HEK293 (cell line): ENCODE measurements around the gene ENO2.
A peak's percentile ranks its signal among the peaks of the same experiment; 100 is the strongest.

Experiments used
- KLF1 ChIP-seq: fragments of 450-650 bp; formaldehyde crosslinking; IDR thresholded peaks from 2 replicates; pipeline ENCODE4 v1.5.1; 2016; ENCODE audit warnings: missing biosample characterization, missing genetic modification characterization
- PATZ1 ChIP-seq: fragments of 450-650 bp; formaldehyde crosslinking; IDR thresholded peaks from 2 replicates; pipeline ENCODE4 v1.5.1; 2016; ENCODE audit warnings: missing biosample characterization, missing genetic modification characterization
- PRDM1 ChIP-seq: fragments of 450-650 bp; formaldehyde crosslinking; IDR thresholded peaks from 2 replicates; pipeline ENCODE4; 2016; ENCODE audit warnings: missing biosample characterization, missing genetic modification characterization
- RBAK ChIP-seq: fragments of 450-650 bp; formaldehyde crosslinking; IDR thresholded peaks from 2 replicates; pipeline ENCODE4 v1.5.1; 2016; ENCODE audit warnings: missing biosample characterization, missing genetic modification characterization
- TRIM28 ChIP-seq: IDR thresholded peaks from 2 replicates; pipeline ENCODE4 v1.6.1; 2011; ENCODE audit warnings: low read length, control low read depth, borderline replicate concordance
- ZFP3 ChIP-seq: fragments of 450-650 bp; formaldehyde crosslinking; IDR thresholded peaks from 2 replicates; pipeline ENCODE4 v1.5.1; 2016; ENCODE audit warnings: low read depth, missing biosample characterization, missing genetic modification characterization
- ZNF112 ChIP-seq: fragments of 450-650 bp; formaldehyde crosslinking; IDR thresholded peaks from 2 replicates; pipeline ENCODE4 v1.5.0; 2017; ENCODE audit warnings: missing biosample characterization, missing genetic modification characterization
- ZNF133 ChIP-seq: fragments of 450-650 bp; formaldehyde crosslinking; IDR thresholded peaks from 2 replicates; pipeline ENCODE4 v1.5.1; 2016; ENCODE audit warnings: missing biosample characterization, missing genetic modification characterization
- ZNF155 ChIP-seq: fragments of 450-650 bp; formaldehyde crosslinking; IDR thresholded peaks from 2 replicates; pipeline ENCODE4 v1.5.1; 2016; ENCODE audit warnings: missing biosample characterization, missing genetic modification characterization
- ZNF292 ChIP-seq: fragments of 450-650 bp; formaldehyde crosslinking; IDR thresholded peaks from 2 replicates; pipeline ENCODE4 v1.5.1; 2016; ENCODE audit warnings: low read depth, missing biosample characterization, missing genetic modification characterization, borderline replicate concordance
- ZNF311 ChIP-seq: fragments of 450-650 bp; formaldehyde crosslinking; IDR thresholded peaks from 2 replicates; pipeline ENCODE4 v1.5.1; 2017; ENCODE audit warnings: missing biosample characterization, missing genetic modification characterization, borderline replicate concordance
- ZNF560 ChIP-seq: fragments of 450-650 bp; formaldehyde crosslinking; IDR thresholded peaks from 2 replicates; pipeline ENCODE4 v1.5.1; 2017; ENCODE audit warnings: missing biosample characterization, missing genetic modification characterization, borderline replicate concordance
- ZNF623 ChIP-seq: fragments of 450-650 bp; formaldehyde crosslinking; IDR thresholded peaks from 2 replicates; pipeline ENCODE4 v1.5.1; 2016; ENCODE audit warnings: missing biosample characterization, missing genetic modification characterization
- ZNF624 ChIP-seq: fragments of 450-650 bp; formaldehyde crosslinking; IDR thresholded peaks from 2 replicates; pipeline ENCODE4 v1.5.1; 2017; ENCODE audit warnings: missing biosample characterization, missing genetic modification characterization
- ZNF660 ChIP-seq: fragments of 450-650 bp; IDR thresholded peaks from 2 replicates; pipeline ENCODE4 v1.5.1; 2018; ENCODE audit warnings: missing biosample characterization, mild to moderate bottlenecking, missing genetic modification characterization
- ZNF768 ChIP-seq: fragments of 450-650 bp; formaldehyde crosslinking; IDR thresholded peaks from 2 replicates; pipeline ENCODE4 v1.5.1; 2018; ENCODE audit warnings: missing biosample characterization, mild to moderate bottlenecking, missing genetic modification characterization
- ZNF776 ChIP-seq: fragments of 450-650 bp; formaldehyde crosslinking; IDR thresholded peaks from 2 replicates; pipeline ENCODE4 v1.5.0; 2017; ENCODE audit warnings: missing biosample characterization, missing genetic modification characterization, borderline replicate concordance
- ZNF777 ChIP-seq: fragments of 450-650 bp; formaldehyde crosslinking; IDR thresholded peaks from 2 replicates; pipeline ENCODE4 v1.5.1; 2017; ENCODE audit warnings: missing biosample characterization, missing genetic modification characterization, borderline replicate concordance
- ZNF843 ChIP-seq: fragments of 450-650 bp; formaldehyde crosslinking; IDR thresholded peaks from 2 replicates; pipeline ENCODE4 v1.5.1; 2016; ENCODE audit warnings: missing biosample characterization, missing genetic modification characterization
- ZXDB ChIP-seq: fragments of 450-650 bp; formaldehyde crosslinking; IDR thresholded peaks from 2 replicates; pipeline ENCODE4 v1.5.1; 2016; ENCODE audit warnings: missing biosample characterization, missing genetic modification characterization
- TF ChIP-seq, protein P1 (sequence below): fragments of 450-650 bp; formaldehyde crosslinking; IDR thresholded peaks from 2 replicates; pipeline ENCODE4 v1.5.1; 2016; ENCODE audit warnings: missing biosample characterization, missing genetic modification characterization, borderline replicate concordance
- TF ChIP-seq, protein P2 (sequence below): fragments of 450-650 bp; formaldehyde crosslinking; IDR thresholded peaks from 2 replicates; pipeline ENCODE4 v1.5.1; 2016; ENCODE audit warnings: missing biosample characterization, missing genetic modification characterization
- TF ChIP-seq, protein P3 (sequence below): fragments of 450-650 bp; formaldehyde crosslinking; conservative IDR thresholded peaks from 2 replicates; pipeline ENCODE4 v1.5.1; 2016; ENCODE audit warnings: low read depth, missing biosample characterization, missing genetic modification characterization
- TF ChIP-seq, protein P4 (sequence below): fragments of 450-650 bp; formaldehyde crosslinking; IDR thresholded peaks from 2 replicates; pipeline ENCODE4 v1.5.1; 2016; ENCODE audit warnings: missing biosample characterization, missing genetic modification characterization
- TF ChIP-seq, protein P5 (sequence below): fragments of 450-650 bp; formaldehyde crosslinking; IDR thresholded peaks from 2 replicates; pipeline ENCODE4; 2016; ENCODE audit warnings: missing biosample characterization, missing genetic modification characterization

Gene ENO2

GRCh38 chr12:6936636-6937480 is 22.5 kb downstream of the ENO2 start (continued):
- TF ChIP-seq, protein P1, sequence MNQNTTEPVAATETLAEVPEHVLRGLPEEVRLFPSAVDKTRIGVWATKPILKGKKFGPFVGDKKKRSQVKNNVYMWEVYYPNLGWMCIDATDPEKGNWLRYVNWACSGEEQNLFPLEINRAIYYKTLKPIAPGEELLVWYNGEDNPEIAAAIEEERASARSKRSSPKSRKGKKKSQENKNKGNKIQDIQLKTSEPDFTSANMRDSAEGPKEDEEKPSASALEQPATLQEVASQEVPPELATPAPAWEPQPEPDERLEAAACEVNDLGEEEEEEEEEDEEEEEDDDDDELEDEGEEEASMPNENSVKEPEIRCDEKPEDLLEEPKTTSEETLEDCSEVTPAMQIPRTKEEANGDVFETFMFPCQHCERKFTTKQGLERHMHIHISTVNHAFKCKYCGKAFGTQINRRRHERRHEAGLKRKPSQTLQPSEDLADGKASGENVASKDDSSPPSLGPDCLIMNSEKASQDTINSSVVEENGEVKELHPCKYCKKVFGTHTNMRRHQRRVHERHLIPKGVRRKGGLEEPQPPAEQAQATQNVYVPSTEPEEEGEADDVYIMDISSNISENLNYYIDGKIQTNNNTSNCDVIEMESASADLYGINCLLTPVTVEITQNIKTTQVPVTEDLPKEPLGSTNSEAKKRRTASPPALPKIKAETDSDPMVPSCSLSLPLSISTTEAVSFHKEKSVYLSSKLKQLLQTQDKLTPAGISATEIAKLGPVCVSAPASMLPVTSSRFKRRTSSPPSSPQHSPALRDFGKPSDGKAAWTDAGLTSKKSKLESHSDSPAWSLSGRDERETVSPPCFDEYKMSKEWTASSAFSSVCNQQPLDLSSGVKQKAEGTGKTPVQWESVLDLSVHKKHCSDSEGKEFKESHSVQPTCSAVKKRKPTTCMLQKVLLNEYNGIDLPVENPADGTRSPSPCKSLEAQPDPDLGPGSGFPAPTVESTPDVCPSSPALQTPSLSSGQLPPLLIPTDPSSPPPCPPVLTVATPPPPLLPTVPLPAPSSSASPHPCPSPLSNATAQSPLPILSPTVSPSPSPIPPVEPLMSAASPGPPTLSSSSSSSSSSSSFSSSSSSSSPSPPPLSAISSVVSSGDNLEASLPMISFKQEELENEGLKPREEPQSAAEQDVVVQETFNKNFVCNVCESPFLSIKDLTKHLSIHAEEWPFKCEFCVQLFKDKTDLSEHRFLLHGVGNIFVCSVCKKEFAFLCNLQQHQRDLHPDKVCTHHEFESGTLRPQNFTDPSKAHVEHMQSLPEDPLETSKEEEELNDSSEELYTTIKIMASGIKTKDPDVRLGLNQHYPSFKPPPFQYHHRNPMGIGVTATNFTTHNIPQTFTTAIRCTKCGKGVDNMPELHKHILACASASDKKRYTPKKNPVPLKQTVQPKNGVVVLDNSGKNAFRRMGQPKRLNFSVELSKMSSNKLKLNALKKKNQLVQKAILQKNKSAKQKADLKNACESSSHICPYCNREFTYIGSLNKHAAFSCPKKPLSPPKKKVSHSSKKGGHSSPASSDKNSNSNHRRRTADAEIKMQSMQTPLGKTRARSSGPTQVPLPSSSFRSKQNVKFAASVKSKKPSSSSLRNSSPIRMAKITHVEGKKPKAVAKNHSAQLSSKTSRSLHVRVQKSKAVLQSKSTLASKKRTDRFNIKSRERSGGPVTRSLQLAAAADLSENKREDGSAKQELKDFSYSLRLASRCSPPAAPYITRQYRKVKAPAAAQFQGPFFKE (tag by site-specific recombination) = peak; percentile 29; the same call in 1 of the 2 replicates
- TF ChIP-seq KLF1 (tag by site-specific recombination) = peak; percentile 70
- TF ChIP-seq PRDM1 = no peak
- TF ChIP-seq ZNF623 (tag by site-specific recombination) = no peak
- no peak for TF ChIP-seq ZNF776 (tag by site-specific recombination)
- no peak for TF ChIP-seq ZNF768 (tag by site-specific recombination)
- no peak for TF ChIP-seq ZNF133
- TF ChIP-seq, protein P2, sequence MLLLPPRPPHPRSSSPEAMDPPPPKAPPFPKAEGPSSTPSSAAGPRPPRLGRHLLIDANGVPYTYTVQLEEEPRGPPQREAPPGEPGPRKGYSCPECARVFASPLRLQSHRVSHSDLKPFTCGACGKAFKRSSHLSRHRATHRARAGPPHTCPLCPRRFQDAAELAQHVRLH (tag by site-specific recombination) = no peak
- TF ChIP-seq ZXDB (tag by site-specific recombination) = no peak
- no peak for TF ChIP-seq ZNF311 (tag by site-specific recombination)
- TF ChIP-seq ZNF560 = no peak
- TF ChIP-seq ZNF112 (tag by site-specific recombination) = no peak
- TF ChIP-seq ZNF660 (tag by site-specific recombination) = no peak
- TF ChIP-seq, protein P3, sequence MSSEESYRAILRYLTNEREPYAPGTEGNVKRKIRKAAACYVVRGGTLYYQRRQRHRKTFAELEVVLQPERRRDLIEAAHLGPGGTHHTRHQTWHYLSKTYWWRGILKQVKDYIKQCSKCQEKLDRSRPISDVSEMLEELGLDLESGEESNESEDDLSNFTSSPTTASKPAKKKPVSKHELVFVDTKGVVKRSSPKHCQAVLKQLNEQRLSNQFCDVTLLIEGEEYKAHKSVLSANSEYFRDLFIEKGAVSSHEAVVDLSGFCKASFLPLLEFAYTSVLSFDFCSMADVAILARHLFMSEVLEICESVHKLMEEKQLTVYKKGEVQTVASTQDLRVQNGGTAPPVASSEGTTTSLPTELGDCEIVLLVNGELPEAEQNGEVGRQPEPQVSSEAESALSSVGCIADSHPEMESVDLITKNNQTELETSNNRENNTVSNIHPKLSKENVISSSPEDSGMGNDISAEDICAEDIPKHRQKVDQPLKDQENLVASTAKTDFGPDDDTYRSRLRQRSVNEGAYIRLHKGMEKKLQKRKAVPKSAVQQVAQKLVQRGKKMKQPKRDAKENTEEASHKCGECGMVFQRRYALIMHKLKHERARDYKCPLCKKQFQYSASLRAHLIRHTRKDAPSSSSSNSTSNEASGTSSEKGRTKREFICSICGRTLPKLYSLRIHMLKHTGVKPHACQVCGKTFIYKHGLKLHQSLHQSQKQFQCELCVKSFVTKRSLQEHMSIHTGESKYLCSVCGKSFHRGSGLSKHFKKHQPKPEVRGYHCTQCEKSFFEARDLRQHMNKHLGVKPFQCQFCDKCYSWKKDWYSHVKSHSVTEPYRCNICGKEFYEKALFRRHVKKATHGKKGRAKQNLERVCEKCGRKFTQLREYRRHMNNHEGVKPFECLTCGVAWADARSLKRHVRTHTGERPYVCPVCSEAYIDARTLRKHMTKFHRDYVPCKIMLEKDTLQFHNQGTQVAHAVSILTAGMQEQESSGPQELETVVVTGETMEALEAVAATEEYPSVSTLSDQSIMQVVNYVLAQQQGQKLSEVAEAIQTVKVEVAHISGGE (tag by site-specific recombination) = no peak; the same call in 1 of the 2 replicates
- TF ChIP-seq, protein P4, sequence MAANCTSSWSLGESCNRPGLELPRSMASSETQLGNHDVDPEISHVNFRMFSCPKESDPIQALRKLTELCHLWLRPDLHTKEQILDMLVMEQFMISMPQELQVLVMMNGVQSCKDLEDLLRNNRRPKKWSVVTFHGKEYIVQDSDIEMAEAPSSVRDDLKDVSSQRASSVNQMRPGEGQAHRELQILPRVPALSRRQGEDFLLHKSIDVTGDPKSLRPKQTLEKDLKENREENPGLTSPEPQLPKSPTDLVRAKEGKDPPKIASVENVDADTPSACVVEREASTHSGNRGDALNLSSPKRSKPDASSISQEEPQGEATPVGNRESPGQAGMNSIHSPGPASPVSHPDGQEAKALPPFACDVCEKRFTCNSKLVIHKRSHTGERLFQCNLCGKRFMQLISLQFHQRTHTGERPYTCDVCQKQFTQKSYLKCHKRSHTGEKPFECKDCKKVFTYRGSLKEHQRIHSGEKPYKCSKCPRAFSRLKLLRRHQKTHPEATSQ (tag by site-specific recombination) = no peak
- TF ChIP-seq ZNF843 = no peak
- TF ChIP-seq ZNF777 (tag by site-specific recombination) = no peak
- TF ChIP-seq ZNF155 (tag by site-specific recombination) = no peak
- TF ChIP-seq, protein P5, sequence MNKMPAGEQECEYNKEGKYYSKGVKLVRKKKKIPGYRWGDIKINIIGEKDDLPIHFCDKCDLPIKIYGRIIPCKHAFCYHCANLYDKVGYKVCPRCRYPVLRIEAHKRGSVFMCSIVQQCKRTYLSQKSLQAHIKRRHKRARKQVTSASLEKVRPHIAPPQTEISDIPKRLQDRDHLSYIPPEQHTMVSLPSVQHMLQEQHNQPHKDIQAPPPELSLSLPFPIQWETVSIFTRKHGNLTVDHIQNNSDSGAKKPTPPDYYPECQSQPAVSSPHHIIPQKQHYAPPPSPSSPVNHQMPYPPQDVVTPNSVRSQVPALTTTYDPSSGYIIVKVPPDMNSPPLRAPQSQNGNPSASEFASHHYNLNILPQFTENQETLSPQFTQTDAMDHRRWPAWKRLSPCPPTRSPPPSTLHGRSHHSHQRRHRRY (tag by site-specific recombination) = peak; percentile 25; the same call in 1 of the 2 replicates
- TF ChIP-seq RBAK (tag by site-specific recombination) = no peak
- TF ChIP-seq PATZ1 (tag by site-specific recombination) = peak; percentile 80
- TF ChIP-seq ZNF292 (tag by site-specific recombination) = no peak
- no peak for TF ChIP-seq ZNF624
- no peak for TF ChIP-seq ZFP3 (tag by site-specific recombination)
- TF ChIP-seq TRIM28 = no peak
